ENCODE results near the gene SLC20A1.

DNA sequence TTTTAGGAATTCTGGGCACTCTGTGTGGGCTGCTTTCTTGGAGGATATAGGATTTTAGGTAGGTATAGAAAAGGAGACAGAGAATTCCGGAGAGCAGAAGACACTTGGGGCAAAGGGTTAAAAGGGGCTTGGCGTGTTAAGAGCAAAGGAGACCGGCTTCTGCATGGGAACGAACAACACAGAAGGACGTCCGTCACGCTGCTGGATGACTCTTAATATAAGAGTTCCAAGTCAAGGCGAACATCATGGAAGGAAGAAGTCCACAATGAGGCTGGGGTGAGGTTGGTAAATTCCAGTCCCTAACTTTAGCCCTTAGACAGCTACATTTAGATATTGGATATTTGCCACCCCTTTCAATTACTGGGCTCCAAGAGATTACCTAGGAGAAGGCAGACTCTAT lies 15.9 kb upstream of the SLC20A1 start:
- TF ChIP-seq, protein P1, sequence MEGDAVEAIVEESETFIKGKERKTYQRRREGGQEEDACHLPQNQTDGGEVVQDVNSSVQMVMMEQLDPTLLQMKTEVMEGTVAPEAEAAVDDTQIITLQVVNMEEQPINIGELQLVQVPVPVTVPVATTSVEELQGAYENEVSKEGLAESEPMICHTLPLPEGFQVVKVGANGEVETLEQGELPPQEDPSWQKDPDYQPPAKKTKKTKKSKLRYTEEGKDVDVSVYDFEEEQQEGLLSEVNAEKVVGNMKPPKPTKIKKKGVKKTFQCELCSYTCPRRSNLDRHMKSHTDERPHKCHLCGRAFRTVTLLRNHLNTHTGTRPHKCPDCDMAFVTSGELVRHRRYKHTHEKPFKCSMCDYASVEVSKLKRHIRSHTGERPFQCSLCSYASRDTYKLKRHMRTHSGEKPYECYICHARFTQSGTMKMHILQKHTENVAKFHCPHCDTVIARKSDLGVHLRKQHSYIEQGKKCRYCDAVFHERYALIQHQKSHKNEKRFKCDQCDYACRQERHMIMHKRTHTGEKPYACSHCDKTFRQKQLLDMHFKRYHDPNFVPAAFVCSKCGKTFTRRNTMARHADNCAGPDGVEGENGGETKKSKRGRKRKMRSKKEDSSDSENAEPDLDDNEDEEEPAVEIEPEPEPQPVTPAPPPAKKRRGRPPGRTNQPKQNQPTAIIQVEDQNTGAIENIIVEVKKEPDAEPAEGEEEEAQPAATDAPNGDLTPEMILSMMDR (conservative IDR thresholded peaks at IDR 0.05; ENCODE audit: low read depth, low read length) = no peak
- TF ChIP-seq MAFK (IDR thresholded peaks at IDR 0.05; ENCODE audit: low read depth, low read length) (no peak), RFX5 (IDR thresholded peaks at IDR 0.05; ENCODE audit: low read depth, low read length) (no peak), RCOR1 (IDR thresholded peaks at IDR 0.05; ENCODE audit: insufficient replicate concordance, low read length) (no peak), SMC3 (IDR thresholded peaks at IDR 0.05; ENCODE audit: low read depth, low read length) (no peak), CEBPB (IDR thresholded peaks at IDR 0.05; ENCODE audit: low read depth, low read length) (no peak), POLR2A (IDR thresholded peaks at IDR 0.05; ENCODE audit: low read depth, low read length) (no peak), RAD21 (IDR thresholded peaks at IDR 0.05; ENCODE audit: low read length) (no peak), NFE2L2 (IDR thresholded peaks at IDR 0.05; ENCODE audit: low read depth, low read length) (no peak), CHD1 (IDR thresholded peaks at IDR 0.05; ENCODE audit: low read depth, low read length) (no peak), FOS (IDR thresholded peaks at IDR 0.05; ENCODE audit: low read depth, low read length) (no peak), BHLHE40 (IDR thresholded peaks at IDR 0.05; ENCODE audit: low read depth, low read length) (no peak), MXI1 (IDR thresholded peaks at IDR 0.05; ENCODE audit: borderline replicate concordance, low read depth, low read length) (no peak)
- TF ChIP-seq, protein P2, sequence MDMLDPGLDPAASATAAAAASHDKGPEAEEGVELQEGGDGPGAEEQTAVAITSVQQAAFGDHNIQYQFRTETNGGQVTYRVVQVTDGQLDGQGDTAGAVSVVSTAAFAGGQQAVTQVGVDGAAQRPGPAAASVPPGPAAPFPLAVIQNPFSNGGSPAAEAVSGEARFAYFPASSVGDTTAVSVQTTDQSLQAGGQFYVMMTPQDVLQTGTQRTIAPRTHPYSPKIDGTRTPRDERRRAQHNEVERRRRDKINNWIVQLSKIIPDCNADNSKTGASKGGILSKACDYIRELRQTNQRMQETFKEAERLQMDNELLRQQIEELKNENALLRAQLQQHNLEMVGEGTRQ (IDR thresholded peaks at IDR 0.05; ENCODE audit: low read depth, low read length) = no peak
